SKM-1 (cell line): ENCODE measurements around the gene PBRM1.

Experiments
- DNase-seq: peaks from one replicate; lab custom pipeline; 2025; ENCODE audit not compliant: unreplicated experiment; lab: John Stamatoyannopoulos, UW

The PBRM1 gene

DNA sequence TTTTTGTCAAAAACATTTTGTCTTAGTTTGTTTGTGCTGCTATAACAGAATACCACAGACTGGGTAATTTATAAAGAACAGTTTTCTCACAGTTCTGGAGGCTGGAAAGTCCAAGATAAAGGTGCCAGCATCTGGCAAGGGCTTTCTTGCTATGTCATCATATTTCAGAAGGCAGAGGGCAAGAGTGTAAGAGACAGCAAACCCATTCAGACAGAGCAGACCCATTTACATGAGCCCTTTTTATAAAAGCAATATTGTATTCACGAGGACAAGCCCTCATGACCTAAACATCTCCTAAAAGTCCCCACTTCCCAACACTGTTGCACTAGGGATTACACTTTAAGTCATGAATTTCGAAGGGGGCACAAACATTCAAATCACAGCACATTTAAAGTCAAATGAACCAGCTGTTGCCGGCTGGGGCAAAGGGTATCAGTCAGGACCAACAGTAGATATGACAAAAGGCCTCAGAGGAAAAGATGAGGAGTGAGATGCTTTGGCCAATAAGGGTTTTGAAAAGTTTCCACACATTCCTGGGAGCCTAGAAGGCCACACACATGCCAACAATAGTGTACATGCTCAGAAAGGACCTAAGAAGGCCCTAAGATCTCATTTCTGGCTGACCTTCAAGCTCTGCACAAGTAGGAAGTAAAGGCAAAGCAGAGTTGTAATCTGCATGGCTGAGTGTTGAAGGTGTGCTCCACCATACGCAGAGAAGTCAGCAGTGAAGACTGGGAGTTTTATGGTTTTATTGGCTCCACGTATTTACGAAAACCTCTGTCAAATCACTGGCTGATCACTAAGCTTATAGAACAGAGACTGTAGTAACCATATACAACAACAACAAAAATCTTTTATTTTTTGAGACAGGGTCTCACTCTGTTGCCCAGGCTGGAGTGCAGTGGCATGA lies 111.4 kb downstream of the PBRM1 start:
- no peak for DNase-seq

DNA sequence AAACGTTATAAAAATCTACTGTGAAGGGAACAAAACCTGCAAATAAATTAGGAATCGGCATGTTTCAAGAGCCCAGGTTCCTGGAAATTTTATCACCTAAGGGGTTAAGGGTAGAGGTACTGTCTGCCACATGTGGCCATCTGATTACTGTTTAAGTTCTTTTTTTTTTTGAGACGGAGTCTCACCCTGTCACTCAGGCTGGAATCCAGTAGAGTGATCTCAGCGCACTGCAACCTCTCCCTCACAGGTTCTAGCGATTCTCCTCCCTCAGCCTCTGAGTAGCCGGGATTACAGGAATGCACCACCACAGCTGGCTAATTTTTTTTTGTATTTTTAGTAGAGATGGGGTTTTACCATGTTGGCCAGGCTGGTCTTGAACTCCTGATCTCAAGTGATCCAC lies 113.5 kb downstream of the PBRM1 start:
- no peak for DNase-seq

DNA sequence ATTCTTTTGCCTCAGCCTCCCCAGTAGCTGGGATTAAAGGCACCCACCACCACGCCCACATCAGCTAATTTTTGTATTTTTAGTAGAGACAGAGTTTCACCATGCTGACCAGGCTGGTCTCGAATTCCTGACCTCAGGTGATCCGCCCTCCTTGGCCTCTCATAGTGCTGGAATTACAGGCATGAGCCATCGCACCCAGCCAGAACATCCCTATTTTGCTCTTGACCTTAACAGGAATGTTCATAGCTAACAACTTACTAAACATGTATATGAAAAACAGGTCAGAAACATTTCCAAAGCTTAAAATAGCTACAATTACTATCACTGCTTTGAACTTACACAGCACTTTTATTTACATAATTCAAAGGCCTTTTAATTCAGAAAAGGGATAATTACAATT lies 115.6 kb downstream of the PBRM1 start:
- DNase-seq = no peak

DNA sequence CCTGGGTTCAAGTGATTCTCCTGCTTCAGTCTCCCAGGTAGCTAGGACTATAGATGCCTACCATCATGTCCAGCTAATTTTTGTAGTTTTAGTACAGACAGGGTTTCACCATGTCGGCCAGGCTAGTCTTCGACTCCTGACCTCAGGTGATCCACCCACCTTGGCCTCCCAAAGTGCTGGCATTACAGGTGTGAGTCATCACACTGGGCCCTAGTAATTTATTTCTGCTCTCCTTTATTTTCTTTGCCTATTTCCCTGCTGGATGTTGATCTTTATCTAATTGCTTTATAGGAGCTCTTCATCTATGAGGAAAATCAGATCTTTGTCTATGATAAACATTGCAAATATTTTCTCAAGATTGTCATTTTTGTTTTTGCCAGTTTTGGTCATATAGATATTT lies 117.6 kb downstream of the PBRM1 start:
- DNase-seq = no peak

DNA sequence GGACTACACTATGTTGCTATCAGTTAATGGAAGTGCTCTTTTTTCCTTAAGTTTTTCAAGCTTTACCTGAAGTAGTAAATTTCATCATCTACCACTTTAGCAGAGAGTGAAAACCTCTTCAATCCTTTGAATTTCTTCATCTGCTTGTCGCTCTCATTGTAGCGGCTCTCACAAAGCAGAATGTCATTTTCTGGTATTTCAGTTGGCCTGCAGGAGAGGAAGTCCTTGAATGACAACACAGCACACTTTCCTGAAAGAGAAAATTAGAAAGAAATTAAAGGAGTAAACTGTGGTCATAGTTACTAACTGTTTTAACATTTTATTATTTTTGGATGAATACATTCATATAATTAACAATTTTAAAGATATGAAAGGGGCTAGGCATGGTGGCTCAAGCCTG lies 121.7 kb downstream of the PBRM1 start:
- DNase-seq = no peak

DNA sequence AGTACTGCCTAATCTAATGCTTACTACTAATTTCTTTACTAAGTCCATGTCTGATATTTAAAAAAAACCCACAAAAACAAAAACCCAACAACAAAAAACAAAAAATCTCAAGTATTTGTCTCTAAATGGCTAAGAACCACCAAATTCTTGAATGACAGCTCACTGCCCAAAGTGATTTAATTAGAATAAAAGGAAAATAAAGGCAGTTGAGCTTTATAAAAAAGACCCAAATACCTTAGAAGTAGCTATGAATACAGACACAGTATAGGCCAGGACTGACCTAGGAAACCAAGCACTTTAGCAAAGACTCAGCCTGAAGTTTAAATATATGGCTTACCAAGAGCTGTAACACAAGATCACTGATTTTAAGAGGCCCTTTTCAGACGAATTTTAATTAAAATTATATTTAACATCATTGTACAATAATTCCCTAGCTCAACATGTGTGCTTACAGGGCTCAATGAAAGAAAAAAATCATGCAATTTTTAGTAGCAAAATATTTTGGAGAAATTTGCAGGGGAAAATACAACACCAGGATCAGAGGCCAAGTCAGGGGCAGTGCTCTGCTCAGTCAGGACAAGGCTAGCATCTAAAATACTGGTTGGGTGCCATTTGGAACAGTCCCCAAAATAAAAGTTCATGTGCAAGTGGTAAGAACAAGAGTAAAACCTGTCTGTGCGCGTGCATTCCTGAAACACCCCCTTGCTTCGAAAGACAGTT lies 124.5 kb downstream of the PBRM1 start:
- no peak for DNase-seq

DNA sequence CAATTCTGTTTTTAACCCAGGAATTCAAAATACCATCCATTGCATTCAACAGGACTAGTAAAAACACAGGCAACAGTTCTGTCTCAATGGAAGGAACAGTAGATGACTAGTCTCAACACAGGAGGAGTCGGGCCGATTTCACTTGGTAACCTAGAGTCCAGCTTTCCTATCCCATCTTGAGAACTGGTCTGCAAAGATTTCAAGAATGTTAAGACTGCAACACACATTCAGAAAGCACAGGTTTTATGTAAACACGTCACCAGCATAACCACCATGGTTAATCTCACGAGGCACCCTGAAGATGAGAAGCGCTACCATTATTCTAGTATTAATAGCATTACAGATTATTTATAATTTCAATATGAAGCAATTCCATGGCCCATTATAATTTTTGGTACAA lies 127.3 kb downstream of the PBRM1 start:
- no peak for DNase-seq

DNA sequence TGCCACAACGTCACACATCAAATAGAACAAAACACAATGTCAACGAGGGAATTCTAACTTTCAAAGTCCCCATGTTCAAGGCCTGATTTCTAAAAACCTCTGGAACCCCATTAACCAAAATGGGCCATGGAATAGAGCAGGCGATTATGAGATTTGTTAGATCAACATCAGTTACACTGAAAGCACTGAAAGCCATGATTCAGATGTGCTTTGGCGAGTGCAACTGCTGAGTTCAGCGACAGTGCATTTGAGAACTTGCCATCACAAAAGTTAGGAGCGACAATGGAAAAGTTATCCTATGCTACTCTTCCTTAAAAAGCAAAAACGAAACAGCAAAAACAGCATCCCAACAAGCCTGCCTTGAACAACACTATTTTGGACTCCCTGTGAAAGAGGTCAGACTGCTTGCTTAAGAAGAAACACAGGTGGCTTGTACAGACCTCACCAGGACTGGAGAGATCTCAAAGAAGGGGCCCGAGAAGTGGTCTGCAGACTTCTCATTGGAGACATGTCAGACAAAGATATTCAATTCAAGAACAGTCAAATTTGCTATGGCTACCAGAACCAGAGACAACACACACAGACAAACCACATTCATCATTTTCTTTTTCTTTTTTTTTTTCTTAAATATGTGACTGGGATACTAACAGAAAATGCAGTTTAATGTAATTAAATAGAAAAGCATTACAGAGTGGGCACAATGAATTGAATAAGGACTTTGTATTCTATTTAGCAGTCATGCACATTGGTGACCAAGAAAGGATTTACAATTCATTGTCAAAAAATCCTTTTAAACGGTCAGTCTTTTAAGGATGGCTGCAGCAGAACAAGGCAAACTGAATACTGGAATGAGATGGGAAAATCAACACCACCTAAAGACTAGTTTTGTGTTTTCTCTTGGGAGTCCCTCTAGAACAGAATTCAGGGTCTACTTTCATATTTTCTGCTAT lies 128.4 kb downstream of the PBRM1 start:
- no peak for DNase-seq

DNA sequence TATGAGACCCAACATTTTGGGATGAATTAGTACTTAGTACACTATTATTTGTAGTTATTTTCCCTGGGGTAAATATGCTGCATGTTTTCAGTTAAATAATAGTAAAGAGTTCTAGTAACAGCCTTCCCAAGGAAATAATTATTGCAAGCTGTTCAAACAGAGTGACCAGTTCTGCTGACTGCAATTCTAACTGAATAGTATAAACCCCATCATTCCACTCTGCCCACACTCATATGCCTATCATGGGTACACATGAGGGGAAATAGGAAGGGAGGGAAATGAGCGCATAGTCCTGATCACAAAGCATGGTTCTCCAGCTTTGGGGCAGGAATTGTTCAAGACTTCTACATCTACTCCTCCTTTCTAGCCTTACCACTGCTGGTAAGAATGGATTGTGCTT lies 130.7 kb downstream of the PBRM1 start:
- no peak for DNase-seq

DNA sequence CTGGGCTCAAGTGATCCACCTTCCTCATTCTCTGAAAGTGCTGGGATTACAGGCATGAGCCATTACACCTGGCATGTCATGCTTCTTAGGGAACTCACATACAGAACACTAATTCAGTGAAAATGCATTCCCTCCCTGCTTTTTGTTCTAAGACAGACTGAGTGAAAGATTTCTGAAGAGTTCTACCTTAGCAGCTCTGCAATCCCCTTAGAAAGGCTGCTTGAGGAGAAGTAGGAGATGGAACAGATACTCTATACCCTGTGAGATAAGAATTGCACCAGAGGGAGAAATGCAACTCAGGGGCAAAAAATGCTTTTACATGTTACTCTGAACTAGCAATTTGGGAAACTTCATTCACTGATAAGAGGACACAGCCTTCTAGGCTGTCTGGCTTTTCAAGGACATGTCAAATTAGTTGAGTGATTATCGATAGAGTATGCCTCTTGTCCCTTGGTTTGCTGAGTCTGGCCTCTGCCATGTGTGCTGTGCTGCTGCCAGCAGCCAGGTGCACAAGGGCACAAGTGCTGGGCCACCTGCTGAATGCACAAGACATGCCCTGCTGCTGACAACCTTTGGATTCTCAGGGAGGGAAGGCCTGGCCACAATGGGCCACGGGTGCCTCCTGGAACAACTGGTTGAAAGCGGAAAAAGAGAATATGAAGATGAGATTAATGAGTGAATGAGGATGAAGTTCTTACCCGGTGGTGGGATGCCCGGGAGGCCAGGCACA lies 131.5 kb downstream of the PBRM1 start:
- no peak for DNase-seq

DNA sequence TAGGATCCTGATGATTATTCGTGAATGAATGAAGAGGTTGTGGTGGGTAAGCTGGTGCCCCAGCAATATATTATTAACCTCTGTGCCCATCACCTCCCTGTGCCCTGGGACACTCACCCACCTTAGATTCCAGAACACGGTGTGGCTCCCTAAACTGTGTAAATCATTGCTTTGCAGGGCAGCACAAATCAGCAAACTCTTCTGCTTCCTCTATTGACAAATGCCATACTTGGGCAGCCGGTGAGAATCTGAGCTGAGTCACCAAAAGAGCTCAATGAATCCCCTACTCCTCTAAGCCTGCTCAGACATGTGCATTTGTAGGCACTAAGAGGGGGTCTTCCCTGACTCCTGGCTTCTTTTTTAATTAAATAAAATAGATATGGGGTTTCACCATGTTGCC lies 133.6 kb downstream of the PBRM1 start:
- DNase-seq = no peak

DNA sequence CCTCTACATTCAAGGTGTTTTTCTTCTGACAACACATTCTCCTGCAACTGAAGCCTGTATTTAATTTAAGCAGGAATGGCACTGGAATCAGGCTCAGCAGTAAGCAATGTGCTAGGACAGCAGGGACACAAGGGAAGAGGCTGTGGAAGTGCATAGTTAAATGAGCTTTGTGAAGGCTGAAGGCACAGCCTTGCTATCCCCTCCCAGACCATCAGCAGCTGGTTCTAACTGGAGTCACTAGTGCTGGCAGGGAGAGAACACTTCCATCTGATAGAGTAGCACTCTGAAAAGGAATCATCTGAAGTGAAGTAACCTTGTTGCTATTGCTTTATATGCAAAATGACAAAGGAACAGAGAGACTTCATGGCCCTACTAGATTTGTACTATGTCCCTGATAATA lies 134.6 kb downstream of the PBRM1 start:
- no peak for DNase-seq

DNA sequence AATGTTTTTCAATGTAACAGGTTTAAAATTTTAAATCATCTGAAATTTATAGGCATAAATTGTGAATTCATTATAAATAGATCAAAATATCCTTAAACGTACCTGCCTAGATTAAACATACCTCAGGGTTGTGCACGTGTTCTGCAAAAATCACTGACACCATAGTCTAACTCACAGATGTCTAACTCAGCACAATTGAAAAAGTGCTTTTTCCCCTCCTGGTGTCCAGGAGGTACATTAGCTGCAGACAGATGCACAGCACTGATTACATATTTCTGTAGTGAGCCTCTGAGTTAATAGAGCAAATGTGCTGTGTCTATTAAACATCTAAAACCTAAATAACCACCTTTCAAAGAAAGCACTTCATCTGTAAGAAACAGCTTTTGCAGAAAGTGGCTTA lies 138.6 kb downstream of the PBRM1 start:
- DNase-seq = no peak

DNA sequence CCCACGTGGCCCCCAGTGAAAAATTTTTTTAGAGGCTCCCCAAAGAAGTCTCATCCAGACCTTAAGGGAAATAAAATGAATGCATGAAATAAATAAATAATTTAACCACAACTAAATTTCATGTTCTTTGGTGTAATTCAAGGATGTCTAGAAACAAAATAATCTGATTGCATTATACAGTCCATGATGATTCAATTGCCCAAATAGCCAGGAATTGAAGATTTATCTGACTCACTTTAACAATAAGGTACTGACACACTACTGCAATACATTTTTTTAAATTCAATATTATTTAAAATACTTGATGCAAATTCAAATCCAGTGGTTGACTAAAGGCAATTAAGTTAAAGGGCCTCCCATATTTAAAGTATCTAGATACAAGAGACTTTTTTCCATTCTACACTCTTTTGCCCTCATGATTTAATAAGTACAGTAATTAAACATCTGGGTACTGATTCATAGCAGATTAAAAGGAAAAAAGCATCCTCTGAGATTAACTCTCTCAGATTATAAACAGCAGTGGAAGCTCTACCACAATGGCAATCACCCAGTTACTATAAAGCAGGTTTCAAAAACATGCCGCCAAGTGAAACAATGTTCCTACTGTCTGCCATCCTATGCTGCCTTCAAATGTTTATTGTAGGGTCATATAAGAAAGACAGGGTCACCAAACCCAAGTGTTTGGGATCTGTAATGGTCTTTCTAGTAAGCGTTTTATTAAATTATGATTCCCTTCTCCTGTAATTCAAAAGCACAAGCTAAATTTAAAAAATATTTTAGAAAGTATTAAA lies 139.4 kb downstream of the PBRM1 start:
- no peak for DNase-seq

DNA sequence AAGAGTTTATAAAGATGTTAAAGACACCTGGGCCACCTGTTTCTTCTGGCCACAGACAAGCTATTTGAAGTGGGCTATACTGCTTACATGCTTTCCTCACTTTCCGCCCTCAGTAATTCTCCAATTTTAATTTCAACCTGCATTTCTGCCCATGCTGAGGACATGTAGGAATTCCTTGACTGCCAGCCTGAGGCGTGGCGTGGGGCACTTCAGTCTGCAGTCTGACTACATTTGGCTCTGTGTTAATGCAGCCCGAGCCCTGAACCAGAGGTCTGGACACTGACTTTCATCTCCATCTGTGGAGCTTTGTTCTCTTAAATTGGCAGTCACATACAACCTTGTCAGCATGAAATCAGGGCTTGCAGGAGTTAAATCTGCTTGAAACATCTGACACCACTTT lies 140.8 kb downstream of the PBRM1 start:
- no peak for DNase-seq

DNA sequence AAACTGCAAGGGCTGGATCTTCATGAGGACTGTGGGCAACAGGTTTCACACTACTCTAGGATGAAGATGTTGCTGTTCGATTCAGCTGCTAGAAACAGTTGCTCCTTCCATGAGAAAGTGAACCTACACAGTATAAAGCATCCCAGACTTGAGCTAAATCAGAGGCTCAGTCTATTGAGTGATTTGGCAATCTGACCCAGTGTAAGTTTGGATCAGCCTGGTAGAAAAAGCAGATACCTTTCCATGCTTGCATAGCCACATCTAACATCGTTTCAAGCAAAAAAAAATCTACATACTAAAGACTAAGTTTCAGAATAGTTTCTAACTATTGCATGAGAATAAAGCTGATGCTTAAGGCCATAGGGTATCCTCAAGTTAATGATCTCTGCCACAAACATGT lies 144.7 kb downstream of the PBRM1 start:
- no peak for DNase-seq

DNA sequence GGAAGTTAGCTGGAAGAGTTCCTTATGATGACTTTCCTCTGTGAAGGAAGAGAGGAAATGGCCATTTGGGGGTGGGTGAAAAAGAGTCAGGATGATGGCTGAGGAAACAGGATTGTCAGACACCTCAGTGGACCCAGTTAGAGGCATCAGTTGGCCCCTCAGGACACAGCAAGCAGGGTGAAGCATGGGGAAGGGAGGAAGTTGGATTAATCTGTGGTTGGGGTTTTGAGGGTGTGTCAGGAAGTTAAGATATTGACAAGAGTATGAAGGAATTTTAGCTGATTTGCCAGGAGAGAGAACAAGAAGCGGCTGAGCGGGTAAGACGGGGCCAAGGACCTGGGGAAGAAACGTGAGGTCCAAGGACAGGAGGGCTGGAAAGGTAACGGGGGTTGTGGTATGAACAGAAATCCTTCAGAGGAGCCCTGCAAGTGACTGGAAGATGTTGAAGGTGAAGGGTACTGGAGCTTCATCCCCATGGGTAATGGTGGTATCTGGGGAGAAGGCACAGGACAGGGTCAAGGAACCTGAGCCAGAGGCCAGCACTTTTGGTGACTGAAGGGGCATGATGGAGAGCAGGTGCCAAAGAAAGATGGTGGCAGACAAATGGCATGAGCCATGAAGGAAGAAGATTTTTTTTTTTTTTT lies 146.6 kb downstream of the PBRM1 start:
- no peak for DNase-seq

DNA sequence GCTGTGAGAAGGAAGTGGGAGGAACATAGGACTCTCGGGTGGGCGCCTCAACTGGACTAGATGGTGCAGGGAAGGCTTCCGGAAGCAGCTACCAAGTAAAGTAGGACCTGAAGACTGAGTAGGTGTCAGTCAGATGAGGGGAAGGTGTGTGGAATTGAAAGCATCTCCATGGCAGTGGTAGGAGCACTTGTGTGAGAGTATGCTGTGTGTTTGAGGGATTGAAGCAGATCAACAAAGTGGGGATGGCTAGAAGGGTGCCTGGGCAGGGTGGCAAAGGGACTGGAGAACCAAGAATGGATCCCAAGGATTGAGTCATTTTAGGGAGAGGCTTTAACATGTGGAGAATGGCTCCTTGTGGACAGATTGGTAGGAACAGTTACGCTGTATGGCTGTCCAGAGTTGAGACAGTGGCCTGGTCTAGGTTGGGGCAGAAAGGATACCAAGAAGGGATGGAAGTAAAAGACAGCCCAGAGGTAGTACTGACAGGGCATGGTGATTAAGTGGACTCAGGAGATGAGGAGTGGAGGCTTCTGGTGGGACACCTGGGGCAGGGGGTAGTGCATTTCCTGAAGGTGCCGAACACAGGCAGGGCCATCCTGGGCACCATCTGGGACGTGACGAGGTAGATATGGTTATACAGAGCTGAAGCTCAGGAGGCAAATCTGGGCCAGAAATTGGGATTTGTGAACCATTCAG lies 147.8 kb downstream of the PBRM1 start:
- DNase-seq = no peak

DNA sequence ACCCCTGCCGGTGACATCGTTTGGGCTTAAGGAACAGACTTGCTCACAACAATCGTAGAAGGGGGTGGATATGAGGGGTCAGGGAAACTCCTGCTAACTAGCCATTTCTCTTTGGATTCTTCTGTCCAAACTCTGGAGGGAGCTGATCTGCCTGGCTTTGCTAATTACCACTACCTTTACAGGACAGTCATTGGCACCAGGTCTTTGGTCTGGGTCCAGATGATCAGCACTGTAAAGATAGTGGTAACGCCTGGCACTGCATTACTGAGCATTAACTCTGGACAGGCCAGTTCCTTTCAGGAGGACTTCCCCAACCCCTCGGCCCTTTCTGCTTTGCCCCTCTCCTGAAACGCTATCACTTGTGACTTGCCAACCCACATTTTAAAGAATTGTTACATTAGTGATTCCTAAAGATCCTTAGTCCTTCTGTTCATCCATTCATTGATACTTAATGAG lies 148.5 kb downstream of the PBRM1 start:
- no peak for DNase-seq
